Superior temporal gyrus (tissue), 1 donor: ENCODE data around the gene YWHAB.

Source experiments
- DNase-seq: peaks from one replicate; pipeline ENCODE4 v3.0.0-alpha.2; 2016; ENCODE audit errors: extremely low spot score

YWHAB gene

GRCh38 chr20:44950368-44950767, 64.9 kb downstream of the YWHAB start:
- no peak for DNase-seq

- no peak for DNase-seq
Measured at GRCh38 chr20:44952731-44953130, 67.2 kb downstream of the YWHAB start.

- no peak for DNase-seq
Measured at GRCh38 chr20:44954211-44954610, 68.7 kb downstream of the YWHAB start.

DNA sequence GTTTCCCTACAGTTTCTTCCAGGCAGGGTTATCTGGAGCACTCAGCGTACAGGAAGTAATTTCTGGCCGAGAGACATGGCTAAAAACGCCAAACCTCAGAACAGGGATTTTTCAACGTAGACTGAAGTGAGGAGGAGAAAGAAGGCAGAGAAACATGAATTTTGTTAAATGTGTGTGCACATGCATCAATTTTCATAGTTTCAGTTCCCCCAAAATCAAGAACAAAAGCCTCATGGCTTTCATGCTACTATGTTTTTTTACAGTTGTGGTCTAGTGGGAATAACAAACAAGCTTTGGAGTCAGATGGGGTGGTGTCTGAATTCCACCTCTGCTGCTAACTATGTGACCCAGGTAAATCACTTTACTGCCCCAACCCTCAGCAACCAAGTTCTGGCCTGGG, 69.8 kb downstream of the YWHAB start:
- DNase-seq, result no peak

GRCh38 chr20:44956410-44956809, 70.9 kb downstream of the YWHAB start:
- DNase-seq, result no peak
